COLO829 (cell line): ENCODE data around the gene STRIP1.

Source experiments
- DNase-seq: peaks from one replicate; pipeline ENCODE4 v3.0.0; 2012; ENCODE audit warnings: low spot score

Gene STRIP1, protein sequence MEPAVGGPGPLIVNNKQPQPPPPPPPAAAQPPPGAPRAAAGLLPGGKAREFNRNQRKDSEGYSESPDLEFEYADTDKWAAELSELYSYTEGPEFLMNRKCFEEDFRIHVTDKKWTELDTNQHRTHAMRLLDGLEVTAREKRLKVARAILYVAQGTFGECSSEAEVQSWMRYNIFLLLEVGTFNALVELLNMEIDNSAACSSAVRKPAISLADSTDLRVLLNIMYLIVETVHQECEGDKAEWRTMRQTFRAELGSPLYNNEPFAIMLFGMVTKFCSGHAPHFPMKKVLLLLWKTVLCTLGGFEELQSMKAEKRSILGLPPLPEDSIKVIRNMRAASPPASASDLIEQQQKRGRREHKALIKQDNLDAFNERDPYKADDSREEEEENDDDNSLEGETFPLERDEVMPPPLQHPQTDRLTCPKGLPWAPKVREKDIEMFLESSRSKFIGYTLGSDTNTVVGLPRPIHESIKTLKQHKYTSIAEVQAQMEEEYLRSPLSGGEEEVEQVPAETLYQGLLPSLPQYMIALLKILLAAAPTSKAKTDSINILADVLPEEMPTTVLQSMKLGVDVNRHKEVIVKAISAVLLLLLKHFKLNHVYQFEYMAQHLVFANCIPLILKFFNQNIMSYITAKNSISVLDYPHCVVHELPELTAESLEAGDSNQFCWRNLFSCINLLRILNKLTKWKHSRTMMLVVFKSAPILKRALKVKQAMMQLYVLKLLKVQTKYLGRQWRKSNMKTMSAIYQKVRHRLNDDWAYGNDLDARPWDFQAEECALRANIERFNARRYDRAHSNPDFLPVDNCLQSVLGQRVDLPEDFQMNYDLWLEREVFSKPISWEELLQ

DNA sequence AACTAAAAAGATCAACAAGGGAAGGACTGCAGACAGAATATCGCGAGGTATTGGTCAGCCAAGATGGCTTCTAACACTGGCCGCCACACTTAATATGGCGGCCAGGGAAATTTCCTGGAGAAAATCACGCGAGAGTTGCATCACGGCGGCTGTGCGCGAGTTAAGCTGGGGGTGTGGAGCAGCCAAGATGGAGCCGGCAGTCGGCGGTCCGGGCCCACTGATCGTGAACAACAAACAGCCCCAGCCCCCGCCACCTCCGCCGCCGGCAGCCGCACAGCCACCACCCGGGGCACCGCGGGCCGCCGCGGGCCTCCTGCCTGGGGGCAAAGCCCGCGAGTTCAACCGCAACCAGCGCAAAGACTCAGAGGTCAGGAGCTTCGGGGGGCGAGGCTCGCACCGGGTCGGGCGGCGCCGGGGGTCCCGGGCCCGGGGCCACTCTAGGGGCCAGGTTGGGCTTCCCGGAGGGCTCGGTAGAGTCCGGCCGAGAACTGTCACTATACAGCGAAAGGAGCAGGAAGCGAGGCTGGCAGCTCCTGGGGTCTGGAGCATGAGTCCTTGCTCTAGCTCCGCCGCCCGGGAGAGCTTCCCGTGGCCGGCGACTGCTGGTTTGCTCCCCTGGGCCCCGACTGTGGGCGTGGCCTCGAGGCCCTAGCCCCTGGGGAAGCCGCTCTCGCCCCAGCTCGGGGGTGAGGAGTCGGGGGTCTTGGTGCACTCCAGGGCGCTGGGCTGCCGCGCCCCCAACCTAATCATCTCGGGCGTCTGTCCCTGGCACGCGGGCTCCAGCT is at the start of gene STRIP1:
TSS of gene STRIP1 (plus strand) at position 174 of the 785 bp plus-strand sequence. CDS start at position 188, 14 bp downstream.
- DNase-seq: peak; percentile 88

DNA sequence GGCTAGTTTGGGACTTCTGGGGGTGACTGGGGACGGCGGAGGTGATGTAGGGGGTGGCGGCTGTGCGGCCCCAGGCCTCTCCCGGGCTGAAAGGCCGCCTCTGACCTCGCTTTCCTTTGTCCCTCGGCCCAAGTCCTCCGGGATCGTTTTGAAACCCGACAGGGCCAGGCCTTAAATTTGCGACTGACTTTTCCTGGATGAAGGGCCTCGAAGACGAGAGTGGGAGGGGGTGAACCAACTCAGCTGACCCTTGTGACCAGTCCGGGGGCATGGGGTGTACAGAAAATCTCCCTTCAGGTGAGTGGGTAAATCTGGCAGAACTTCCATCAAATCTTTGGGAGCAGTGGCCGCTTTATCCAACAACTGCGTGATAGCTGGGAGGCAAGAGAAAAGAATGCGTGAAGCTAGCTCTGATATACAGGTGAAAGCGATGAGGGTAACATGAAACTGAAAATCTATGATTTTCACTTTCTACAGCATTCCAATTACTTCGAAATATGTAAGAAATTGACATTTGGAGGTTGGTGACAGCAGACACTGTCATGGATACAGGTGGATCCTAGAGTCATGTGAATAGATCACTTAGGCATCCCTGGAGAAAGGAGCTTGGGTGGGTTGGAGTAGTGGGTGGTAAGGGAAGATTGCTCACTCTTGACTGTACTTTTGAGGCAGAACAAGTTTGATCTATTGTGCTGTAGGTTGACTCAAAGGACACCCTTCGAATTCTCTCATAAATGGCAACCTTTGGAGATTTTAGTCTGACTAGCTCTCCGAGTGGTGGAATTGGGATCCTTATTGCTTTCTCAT is 49.0 kb upstream of the STRIP1 start:
- DNase-seq: no peak

DNA sequence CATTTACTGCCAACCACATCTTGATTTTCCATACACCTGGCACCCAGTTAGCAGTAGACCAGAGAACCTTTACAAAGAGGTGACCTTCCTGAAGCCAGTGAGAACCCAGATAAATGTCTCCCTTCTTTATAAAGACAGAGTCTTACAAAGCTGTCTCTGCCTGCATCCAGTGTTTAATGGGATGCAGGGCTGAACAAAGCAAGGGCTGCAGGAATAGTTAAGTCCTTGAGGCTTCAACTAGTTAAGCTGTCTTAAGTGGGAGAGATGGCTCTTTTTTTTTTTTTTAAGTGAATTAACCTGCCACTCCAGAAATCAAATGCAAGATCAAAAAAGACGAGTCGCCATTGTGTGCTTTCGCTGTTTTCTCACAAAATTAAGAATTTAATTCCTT is 48.4 kb upstream of the STRIP1 start:
- DNase-seq: no peak

DNA sequence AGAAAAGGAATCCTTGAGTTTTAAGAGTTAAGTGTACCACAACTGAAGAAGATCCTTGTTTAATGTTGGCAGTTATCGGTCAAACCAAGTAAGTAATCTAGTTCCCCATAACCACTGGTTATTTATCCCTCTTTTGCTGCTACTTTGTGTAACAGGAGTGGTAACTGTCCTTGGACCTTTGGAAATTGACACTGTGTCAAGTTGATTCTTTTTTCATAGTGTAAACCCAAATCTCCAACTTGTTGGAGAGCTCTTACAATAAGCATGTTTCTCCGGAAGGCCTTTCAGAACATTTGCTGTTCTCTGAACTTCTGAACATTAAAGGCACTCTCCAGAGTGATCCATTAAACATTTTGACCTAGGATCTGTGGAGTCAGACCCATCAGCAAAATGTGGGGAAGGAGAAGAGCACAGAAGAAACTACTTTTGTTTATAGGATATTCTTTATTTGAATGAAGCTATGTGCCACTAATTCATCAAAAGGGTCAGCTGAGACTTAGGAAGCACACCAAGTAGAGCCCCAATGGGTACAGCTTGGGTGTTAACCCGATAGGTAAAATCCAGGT is 46.0 kb upstream of the STRIP1 start:
- DNase-seq: no peak

DNA sequence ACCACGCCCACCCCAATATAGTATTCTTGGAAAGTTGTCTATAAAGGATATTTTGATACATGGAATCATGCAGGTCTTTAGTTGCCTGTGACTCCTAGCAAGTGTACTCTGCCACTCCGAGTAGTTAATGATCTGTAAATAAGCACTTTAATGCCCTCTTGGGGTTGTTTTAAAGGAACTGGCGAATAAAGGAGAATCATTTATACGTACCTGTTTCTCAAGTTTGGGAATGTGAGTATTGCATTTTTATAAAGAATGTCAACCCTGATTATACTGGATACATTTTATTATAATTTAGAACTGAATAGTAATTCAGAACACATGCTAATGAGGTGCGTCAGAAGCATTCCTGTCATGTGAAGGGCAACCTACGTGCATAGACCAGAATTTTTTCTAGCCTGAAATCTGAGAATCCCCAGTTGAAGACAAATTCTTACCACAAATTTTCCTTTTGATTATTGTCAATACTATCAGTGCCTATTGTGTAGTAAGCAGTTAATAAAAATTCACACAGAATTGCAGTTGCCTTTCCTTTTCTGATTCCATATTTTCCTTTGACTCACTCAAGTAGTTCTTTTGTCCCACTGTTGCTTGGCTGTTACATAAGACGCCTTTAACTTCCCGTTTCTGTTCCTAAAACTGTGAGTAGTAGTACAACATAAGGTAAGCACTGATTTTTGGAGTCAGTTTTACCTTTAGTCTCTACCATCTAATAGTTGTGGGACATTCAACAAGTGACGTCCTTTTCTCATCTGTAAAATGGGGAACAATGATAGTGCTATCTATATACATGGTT is 44.7 kb upstream of the STRIP1 start:
- DNase-seq: no peak

DNA sequence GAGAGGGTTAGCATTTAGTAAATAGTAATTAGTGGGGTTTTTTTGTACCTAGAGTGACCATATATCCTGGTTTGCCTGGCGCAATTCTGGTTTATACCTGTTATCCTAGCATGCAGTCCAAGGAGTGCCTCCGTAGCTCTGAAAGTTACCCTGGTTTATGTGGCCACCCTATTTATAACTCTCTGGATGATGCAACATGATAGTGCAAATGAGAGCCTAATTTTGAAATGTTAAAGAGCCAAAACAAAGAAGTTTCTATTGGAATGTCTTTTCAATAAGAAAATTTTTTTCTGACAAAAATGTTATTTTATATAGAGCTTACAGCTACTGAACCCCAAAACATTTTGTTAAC is 44.1 kb upstream of the STRIP1 start:
- no peak for DNase-seq

DNA sequence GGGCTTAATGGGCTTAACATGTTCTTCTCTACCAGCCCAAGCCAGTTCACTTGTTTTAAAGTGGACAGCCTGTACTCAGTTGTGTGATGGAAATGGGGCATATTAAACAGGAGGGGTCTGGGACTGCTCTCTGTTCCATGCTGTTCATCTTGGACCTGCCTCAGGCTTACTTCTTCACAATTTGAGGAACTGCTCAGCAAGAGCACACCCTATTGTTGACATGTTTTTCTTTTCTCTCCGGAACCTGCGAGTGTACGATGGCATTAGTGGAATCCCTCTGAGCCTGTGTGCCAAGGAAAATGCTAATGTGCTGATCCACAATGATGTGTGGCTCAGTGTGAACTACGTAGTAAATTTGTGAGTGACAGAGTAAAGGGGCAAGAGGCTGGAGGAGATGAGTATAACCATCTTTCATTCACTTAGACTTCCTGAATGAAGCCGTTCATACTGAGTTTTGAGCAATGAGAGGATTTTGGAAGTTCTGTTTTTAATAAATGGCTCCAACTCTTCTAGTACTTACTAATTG is 43.0 kb upstream of the STRIP1 start:
- DNase-seq: no peak

DNA sequence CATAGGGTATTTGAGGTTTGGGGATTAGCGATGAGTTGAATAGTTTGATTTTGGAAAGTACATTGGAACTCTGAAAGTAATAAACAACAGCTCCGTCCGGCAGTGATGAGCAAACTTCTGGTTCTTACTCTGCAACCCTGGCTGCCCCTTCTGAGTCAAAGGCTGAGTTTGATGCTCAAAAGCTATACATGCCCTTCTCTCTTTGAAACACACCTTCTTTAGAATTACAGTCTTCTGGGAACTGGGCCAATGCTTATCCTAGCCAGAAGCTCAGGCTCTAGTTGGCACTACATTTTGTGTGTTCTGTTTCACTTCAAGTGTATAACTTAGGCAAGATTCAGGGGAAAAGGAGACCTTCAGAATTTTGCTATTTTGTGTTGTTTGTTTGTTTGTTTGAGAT is 40.5 kb upstream of the STRIP1 start:
- DNase-seq: no peak

DNA sequence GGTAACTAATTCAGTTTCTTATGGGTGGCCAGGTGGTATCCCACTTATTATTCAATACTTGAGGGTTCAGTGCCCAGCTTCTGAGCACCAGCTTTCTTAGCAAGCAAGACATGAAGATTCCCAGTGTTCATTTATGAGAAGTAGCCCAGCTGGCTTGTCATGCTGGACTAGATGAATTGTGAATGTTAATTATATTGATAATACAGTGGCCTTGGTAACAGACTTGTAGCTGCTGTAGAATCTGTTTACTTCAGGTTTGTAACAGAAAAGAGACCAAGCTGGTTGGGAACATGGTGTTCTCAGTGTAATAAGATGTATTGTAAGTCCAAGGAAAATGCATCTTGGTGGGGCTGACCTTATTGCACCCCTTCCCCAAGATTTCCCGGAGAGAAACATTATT is 39.8 kb upstream of the STRIP1 start:
- no peak for DNase-seq

DNA sequence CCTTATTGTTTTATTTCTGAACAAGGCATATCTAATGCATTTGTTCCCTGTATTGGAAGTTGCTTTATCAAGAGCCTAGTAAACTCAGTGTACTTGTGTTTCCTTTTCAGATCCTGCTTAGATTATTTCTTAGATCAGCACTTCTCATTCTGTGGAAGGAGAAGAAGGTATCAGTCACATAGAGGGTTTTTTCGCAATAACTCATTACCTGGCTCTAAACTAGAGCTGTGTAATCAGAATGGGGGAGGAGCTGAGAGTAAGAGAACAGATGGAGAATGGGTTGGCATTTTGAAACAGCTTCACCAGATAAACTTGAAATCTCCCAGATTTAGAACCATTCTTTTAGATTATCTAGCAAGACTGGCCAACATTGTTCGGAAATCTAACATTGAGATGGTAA is 38.9 kb upstream of the STRIP1 start:
- no peak for DNase-seq

DNA sequence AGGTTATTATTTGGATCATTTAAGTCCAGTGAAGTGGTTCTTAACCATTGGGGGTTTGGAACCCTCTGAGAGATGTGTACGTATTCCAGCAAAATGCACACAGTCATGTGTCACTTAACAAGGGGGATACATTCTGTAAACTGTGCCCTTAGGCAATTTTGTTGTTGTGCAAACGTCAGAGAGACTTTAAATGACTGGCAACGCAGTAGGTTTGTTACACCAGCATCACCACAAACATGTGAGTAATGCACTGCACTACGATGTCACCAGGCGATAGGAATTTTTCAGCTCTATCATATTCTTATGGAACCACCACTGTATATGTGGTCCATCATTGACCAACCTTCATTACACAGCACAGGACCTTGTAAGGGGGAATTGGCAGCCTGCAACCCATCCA is 37.9 kb upstream of the STRIP1 start:
- no peak for DNase-seq

DNA sequence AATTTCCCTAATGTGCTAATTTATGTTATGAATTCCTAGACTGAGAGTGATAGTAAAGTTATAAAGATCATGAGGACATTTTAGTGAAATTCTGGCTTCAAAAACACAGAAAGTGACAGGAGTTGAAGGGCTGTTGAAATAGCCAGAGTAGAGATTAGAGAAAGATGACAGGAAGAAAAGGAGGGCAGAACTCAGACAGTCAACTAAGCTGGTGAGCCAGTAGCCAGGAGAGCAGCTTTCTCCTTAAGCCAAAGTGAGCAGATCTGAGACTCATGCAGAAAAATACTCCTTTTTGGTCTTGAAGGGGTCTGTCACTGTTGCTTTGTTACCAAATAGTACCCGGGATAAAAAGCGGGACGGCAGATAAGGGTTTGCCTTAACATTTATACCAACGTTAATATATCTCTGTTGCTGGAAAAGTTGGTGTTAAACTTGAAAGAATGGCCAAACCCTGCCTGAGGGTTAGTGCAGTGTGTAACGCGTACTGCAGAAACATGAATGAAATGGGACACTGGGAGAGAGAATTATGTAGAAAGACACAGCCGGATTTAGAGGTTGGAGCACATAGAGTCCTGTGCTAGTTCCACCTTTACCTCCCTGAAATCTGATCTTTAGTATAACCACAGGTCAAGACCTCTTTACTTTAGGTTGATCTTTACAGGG is 37.1 kb upstream of the STRIP1 start:
- DNase-seq: no peak

DNA sequence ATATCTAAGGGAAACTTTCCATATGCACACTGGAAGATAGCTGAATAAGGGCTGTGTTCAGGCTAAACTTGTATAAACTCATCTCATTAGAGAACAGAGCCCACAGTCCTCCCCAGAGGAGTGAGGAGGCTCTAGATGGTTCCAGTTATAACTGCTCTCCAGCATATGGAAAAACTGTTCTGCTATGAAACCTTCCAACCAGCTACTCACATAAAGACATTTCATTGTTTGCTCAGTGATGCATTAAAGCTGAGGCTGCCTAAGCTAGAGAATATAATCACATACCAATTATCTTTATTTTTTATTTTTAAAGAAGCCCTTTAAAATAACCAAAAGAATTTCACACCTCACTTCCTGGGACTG is 36.6 kb upstream of the STRIP1 start:
- DNase-seq: no peak

DNA sequence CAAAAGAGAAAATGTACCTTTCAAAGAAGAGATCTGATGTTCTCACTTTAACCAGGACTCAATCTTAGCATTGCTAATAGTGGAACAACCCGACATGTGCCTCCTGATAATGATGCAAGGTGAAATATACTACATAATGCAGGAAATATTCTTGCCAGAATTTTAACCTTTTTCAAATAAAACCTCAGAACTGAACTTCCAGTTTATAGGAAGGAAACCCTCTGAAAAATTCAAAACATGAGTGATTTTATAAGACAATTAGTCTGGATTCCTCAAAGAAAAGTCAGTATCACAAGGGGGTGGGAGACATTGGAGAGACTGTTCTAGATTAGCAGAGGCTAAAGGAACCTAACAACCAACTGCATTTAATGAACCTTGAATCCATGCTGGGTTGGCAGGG is 31.7 kb upstream of the STRIP1 start:
- no peak for DNase-seq

DNA sequence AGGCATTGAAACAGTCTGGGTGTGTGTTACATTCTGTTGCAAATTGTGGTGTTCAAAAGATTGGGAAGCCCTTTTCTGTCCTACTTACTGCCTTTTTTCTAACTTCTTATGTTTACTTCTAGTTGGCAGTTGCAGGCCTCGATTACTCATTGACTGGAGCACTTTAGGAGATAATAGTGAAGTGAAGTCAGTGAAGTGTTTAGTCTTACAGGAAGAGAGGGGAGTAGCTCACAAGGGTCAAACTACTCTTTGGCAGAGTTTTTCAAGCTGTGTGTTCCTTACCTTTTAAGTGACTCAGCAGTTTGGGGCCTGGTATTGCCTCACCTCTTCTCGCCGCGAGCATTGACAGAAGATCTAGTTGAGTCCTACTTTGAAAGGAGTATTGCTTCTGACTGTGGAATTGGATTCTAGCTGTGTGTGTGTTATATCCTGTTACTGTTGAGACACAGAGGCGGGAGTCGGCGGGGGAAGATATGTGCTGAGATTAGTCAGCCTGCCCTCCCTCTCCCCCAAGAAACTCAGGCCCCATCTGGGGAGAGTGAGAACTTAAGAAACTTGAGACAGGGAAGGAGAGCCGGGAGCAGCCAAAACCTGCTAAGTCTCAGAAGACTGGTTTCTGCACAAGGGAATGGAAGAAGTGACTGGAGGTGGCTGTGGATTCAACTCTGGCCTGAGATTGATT is 30.5 kb upstream of the STRIP1 start:
- DNase-seq: no peak

DNA sequence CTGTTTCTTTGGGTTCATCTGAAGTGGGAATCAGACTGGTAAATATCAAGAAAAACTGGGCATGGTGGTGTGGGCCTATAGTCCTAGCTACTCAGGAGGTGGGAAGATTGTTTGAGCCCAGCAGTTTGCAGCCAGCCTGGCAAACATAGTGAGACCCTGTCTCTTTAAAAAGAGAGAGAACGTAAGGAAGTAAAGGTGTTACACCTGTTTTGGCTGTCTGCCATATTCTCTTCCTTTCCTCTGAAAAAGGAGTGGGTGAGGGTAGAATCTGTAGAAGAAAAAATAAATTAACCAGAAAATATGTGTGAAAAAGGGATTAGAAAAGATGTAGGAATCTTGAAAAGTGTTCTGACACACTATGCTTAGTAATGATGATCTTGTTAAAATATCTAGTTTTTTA is 29.8 kb upstream of the STRIP1 start:
- no peak for DNase-seq

DNA sequence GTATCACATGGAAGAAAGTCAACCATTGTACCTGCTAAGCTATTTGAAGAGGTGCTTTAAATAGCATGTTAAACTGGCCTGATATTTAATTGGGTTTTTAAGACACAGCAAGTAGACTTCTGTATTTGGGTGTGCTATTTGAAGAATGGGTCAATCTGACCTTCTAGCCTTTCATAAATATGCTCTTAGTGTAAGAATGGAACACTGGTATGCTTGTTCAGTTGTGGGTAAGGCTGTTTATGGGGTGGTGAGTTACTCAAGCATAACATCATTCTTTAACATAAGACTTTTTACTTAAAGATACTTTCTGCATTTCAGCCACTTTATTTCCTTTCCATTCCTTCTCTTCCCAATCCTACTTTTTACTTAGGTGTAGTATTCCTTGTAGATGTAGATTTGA is 28.5 kb upstream of the STRIP1 start:
- DNase-seq: peak; percentile 23

DNA sequence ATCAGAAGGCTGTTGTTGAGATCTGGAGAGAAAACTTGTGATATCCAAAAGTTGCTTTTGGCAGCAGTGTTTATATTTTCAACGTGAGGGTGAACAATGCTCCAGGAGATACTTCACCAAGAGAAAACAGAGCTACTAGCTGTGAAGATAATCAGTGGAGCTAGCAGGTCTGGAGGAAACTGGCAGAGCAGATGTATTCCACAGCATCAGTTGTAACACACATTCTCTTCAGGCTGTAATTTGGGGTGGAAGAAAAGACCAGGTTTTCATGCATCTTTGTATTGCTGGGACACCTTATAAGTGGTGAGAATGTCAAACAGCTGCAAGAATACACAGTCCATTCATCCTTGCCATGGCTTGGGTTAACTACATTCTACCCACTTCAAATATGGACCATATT is 27.9 kb upstream of the STRIP1 start:
- DNase-seq: no peak
